ENCODE data around the gene RAPGEF4.

GRCh38 chr2:172834881-172835280 lies 99.2 kb downstream of the RAPGEF4 start:
- TF ChIP-seq CTCF (IDR thresholded peaks at IDR 0.05 in 4 of 5, conservative IDR thresholded peaks at IDR 0.05 in 1 of 5) (no peak), POLR2A (IDR thresholded peaks at IDR 0.05) (no peak)
